GM12872 (cell line): ENCODE measurements around the gene PPP1R9A.

Experiments
- CTCF ChIP-seq: IDR thresholded peaks from 3 replicates; pipeline ENCODE4 v1.5.1; 2011; ENCODE audit warnings: low read depth, mild to moderate bottlenecking, low read length, moderate library complexity; ENCODE audit not compliant: insufficient read depth

PPP1R9A gene

GRCh38 chr7:95323410-95324129 lies 416.2 kb downstream of the PPP1R9A start:
- no peak for TF ChIP-seq CTCF

- TF ChIP-seq CTCF = no peak
Measured at GRCh38 chr7:95324431-95324830, 417.0 kb downstream of the PPP1R9A start, which contains the start of gene PON1. Gene PON1 (minus strand): TSS chr7:95324532. CDS start chr7:95324475, 57 bp downstream.

GRCh38 chr7:95327356-95327755 lies 420.0 kb downstream of the PPP1R9A start:
- no peak for TF ChIP-seq CTCF

- no peak for TF ChIP-seq CTCF
Measured at GRCh38 chr7:95330204-95330960, 423.0 kb downstream of the PPP1R9A start.

- no peak for TF ChIP-seq CTCF
Measured at GRCh38 chr7:95330961-95331337, 423.6 kb downstream of the PPP1R9A start.

GRCh38 chr7:95334447-95334846 lies 427.1 kb downstream of the PPP1R9A start:
- no peak for TF ChIP-seq CTCF

- TF ChIP-seq CTCF = no peak
Measured at GRCh38 chr7:95335093-95335492, 427.7 kb downstream of the PPP1R9A start.
